Thoracic aorta (tissue), 2 donors: ENCODE results near the gene ATP6V1G3. TPM values are rescaled to one million over a fixed set of nuclear protein-coding genes. Genes with fewer than 3 reads are reported as not detected.
"Not testable (repeated sequence)": the region's sequence is repeated elsewhere in the genome, so short reads cannot be mapped to it uniquely, and the experiment has no call there.

Source experiments
- ATAC-seq: fragments of 150-250 bp; one replicate; pipeline ENCODE4 v1.8.0; 2017; ENCODE audit warnings: low read depth; ENCODE audit not compliant: insufficient number of reproducible peaks, low FRiP score
- DNase-seq: peaks from one replicate; pipeline ENCODE4 v3.0.0-alpha.2; 2020; ENCODE audit warnings: low spot score
- H3K27ac ChIP-seq, 2 donors: fragments of 200-600 bp; sonication (generic); 1 replicate in 1 of 2; 2 replicates in 1 of 2; pipeline ENCODE4 v1.5.1; 2016; ENCODE audit warnings: mild to moderate bottlenecking in 2 of 2, moderate library complexity in 2 of 2
- H3K27me3 ChIP-seq: fragments of 200-600 bp; sonication (generic); replicated peaks from 2 replicates; pipeline ENCODE4 v1.6.0; 2016; ENCODE audit warnings: mild to moderate bottlenecking; ENCODE audit not compliant: insufficient read depth
- H3K36me3 ChIP-seq: fragments of 200-600 bp; sonication (generic); one replicate; pipeline ENCODE4 v1.5.1; 2016
- H3K4me1 ChIP-seq, 2 donors: fragments of 200-600 bp; sonication (generic); 1 replicate in 1 of 2; 2 replicates in 1 of 2; pipeline versions ENCODE4 v1.5.1 to v1.6.0; 2016; ENCODE audit warnings: low read depth in 2 of 2, mild to moderate bottlenecking in 1 of 2; ENCODE audit not compliant: control insufficient read depth in 1 of 2
- H3K4me3 ChIP-seq: fragments of 200-600 bp; sonication (generic); 2 replicates; pipeline ENCODE4 v1.5.1; 2016; ENCODE audit warnings: mild to moderate bottlenecking
- H3K9me3 ChIP-seq: fragments of 200-600 bp; sonication (generic); 2 replicates; pipeline ENCODE4 v1.5.1; 2016
- CTCF ChIP-seq: fragments of 200-600 bp; sonication (generic); IDR thresholded peaks from one replicate; pipeline ENCODE4 v1.5.1; 2019; ENCODE audit warnings: antibody characterized with exemption
- total RNA-seq, 2 donors: library from RNA; depleted of rRNA; stranded (reverse); fragments of >200 nt; gene quantifications; one replicate each; pipeline versions ENCODE4 v1.1.0 to v1.2.3, GENCODE V29; 2016

The ATP6V1G3 gene
- total RNA-seq, 2 donors from 2014 or later: not detected

DNA sequence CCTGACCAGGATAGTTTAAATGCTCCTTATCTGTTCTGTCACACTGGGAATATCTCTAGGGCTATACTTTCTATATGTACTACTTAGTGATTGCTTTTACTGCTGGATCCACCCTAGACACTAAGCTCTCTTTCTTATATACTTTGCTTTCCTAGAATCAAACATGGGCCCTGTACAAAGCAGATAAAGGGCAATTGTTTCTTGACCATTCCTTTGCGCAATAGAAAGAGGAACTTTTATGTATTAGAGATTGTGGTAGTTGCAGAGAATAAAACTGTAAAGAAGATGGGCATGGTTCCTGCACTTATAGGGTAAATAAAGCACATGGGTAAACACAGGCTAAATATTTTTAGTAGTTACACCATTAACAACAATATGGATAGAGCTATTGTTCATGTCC, 58.8 kb downstream of the ATP6V1G3 start:
- H3K27ac ChIP-seq: no peak overlapping the region
- ATAC-seq (no peak), DNase-seq (no peak)
- no peaks in the 10 kb centered on the region for H3K9me3 ChIP-seq
- no peaks in the 10 kb centered on the region for H3K27me3 ChIP-seq
- H3K36me3 ChIP-seq: no peaks in the 10 kb centered on the region
- no peak overlapping the region for H3K4me3 ChIP-seq
- TF ChIP-seq CTCF: no peak
- no peaks in the 10 kb centered on the region for H3K4me1 ChIP-seq

- ATAC-seq: no peak
- no peaks in the 10 kb centered on the region for H3K36me3 ChIP-seq
- no peak for TF ChIP-seq CTCF
These were observed 59.6 kb downstream of the ATP6V1G3 start for GRCh38 chr1:198480876-198481275.

GRCh38 chr1:198477354-198477753, 63.1 kb downstream of the ATP6V1G3 start:
- H3K27me3 ChIP-seq, H3K36me3 ChIP-seq, H3K4me1 ChIP-seq, H3K9me3 ChIP-seq, H3K4me3 ChIP-seq, ATAC-seq, H3K27ac ChIP-seq, DNase-seq: not testable (repeated sequence)

More at GRCh38 chr1:198480876-198481275, 59.6 kb downstream of the ATP6V1G3 start:
- DNase-seq: no peak
- H3K27ac ChIP-seq: no peak overlapping the region
- no peak overlapping the region for H3K4me3 ChIP-seq
- H3K4me1 ChIP-seq: no peaks in the 10 kb centered on the region
- no peaks in the 10 kb centered on the region for H3K9me3 ChIP-seq
- no peaks in the 10 kb centered on the region for H3K27me3 ChIP-seq

Other genes starting within 250 kb of the ATP6V1G3 start
- gene PTPRC, start 98.4 kb upstream of the ATP6V1G3 start, total RNA-seq: 10 to 100 TPM; 27.1 to 86.8 TPM